Posterior cingulate gyrus (tissue), 11 donors: ENCODE data around the gene C12orf56.

Experiments used
- DNase-seq, 10 donors: peaks; one replicate each; pipeline versions ENCODE4 v3.0.0 to v3.0.0-alpha.2; 2020 to 2021; ENCODE audit warnings: mixed read lengths in 3 of 10
- intact Hi-C: fragments of 100-400 bp; cut with DNase I; formaldehyde crosslinking; loops from one replicate; pipeline ENCODE4 v1.15.1; 2023

C12orf56 gene

GRCh38 chr12:64390275-64390851 is at the start of gene C12orf56:
C12orf56 (minus strand) TSS chr12:64390758; CDS start chr12:64390565, 193 bp downstream.
- DNase-seq, result peak in 2 of 10 donors; percentile 11 to 76
- intact Hi-C loops, result loop anchor here (5.0 to 10.0 kb wide), 2 partner anchors 116 to 563 kb away; no protein-coding TSS in a partner anchor

GRCh38 chr12:64440100-64440499 is 49.5 kb upstream of the C12orf56 start:
- DNase-seq, result no peak
- intact Hi-C loops, result loop anchor here (5.0 kb wide), 1 partner anchor 368 kb away; no protein-coding TSS in a partner anchor

- no peak for DNase-seq
- intact Hi-C loops, result no loop called here
These were observed 43.4 kb upstream of the C12orf56 start for GRCh38 chr12:64433915-64434314.

- no peak for DNase-seq
- intact Hi-C loops, result no loop called here
These were observed 41.2 kb upstream of the C12orf56 start for GRCh38 chr12:64431791-64432190.

GRCh38 chr12:64430886-64431285 is 40.3 kb upstream of the C12orf56 start:
- intact Hi-C loops, result no loop called here

GRCh38 chr12:64428956-64429355 is 38.4 kb upstream of the C12orf56 start:
- intact Hi-C loops, result no loop called here

More at GRCh38 chr12:64430886-64431285, 40.3 kb upstream of the C12orf56 start:
- no peak for DNase-seq

GRCh38 chr12:64427988-64428387 is 37.4 kb upstream of the C12orf56 start:
- intact Hi-C loops, result no loop called here
- no peak for DNase-seq

More at GRCh38 chr12:64428956-64429355, 38.4 kb upstream of the C12orf56 start:
- no peak for DNase-seq

GRCh38 chr12:64419696-64420095 is 29.1 kb upstream of the C12orf56 start:
- intact Hi-C loops, result no loop called here
- DNase-seq, result no peak

- DNase-seq, result no peak
- intact Hi-C loops, result no loop called here
These were observed 27.7 kb upstream of the C12orf56 start for GRCh38 chr12:64418209-64418608.

GRCh38 chr12:64413884-64414283 is 23.3 kb upstream of the C12orf56 start:
- intact Hi-C loops, result no loop called here
- DNase-seq, result no peak

GRCh38 chr12:64412459-64412858 is 21.9 kb upstream of the C12orf56 start:
- no peak for DNase-seq
- intact Hi-C loops, result no loop called here

GRCh38 chr12:64411427-64411826 is 20.9 kb upstream of the C12orf56 start:
- no peak for DNase-seq
- intact Hi-C loops, result no loop called here

GRCh38 chr12:64407342-64408223 is 17.0 kb upstream of the C12orf56 start:
- DNase-seq, result no peak
- intact Hi-C loops, result no loop called here

- intact Hi-C loops, result loop anchor here (2.0 to 5.0 kb wide), 2 partner anchors 48 to 562 kb away; partner anchors contain the start of genes SRGAP1 and TBK1
- peak in 8 of 10 donors; percentile 19 to 90 (median 37) for DNase-seq
These were observed 14.1 kb upstream of the C12orf56 start for GRCh38 chr12:64404470-64405256.

GRCh38 chr12:64403707-64404469 is 13.3 kb upstream of the C12orf56 start, which contains the start of gene XPOT:
XPOT (plus strand) TSS chr12:64404392; CDS start chr12:64410036, 5,644 bp downstream.
- intact Hi-C loops, result loop anchor here (2.0 to 5.0 kb wide), 2 partner anchors 49 to 562 kb away; partner anchors contain the start of genes SRGAP1 and TBK1

GRCh38 chr12:64402181-64402580 is 11.6 kb upstream of the C12orf56 start:
- DNase-seq, result no peak
- intact Hi-C loops, result loop anchor here (5.0 kb wide), 1 partner anchor 560 kb away; the partner anchor contains the start of gene SRGAP1

More at GRCh38 chr12:64403707-64404469, 13.3 kb upstream of the C12orf56 start, which contains the start of gene XPOT:
- DNase-seq, result peak; percentile 84 to 98 (median 90)

- intact Hi-C loops, result loop anchor here (5.0 kb wide), 1 partner anchor 558 kb away; the partner anchor contains the start of gene SRGAP1
These were observed 9.5 kb upstream of the C12orf56 start for GRCh38 chr12:64400041-64400440.

GRCh38 chr12:64395739-64396138 is 5.2 kb upstream of the C12orf56 start:
- no peak for DNase-seq
- intact Hi-C loops, result loop anchor here (10.0 kb wide), 1 partner anchor 121 kb away; no protein-coding TSS in a partner anchor

More at GRCh38 chr12:64400041-64400440, 9.5 kb upstream of the C12orf56 start:
- peak in 5 of 10 donors; percentile 12 to 91 (median 36) for DNase-seq

- intact Hi-C loops, result loop anchor here (5.0 to 10.0 kb wide), 2 partner anchors 117 to 565 kb away; no protein-coding TSS in a partner anchor
These were observed 1.7 kb upstream of the C12orf56 start for GRCh38 chr12:64392221-64392620.

More at GRCh38 chr12:64392221-64392620, 1.7 kb upstream of the C12orf56 start:
- no peak for DNase-seq
